ENCODE data around the gene BNIP5. TPM values are rescaled to one million over a fixed set of nuclear protein-coding genes. Genes with fewer than 3 reads are reported as not detected.

The BNIP5 gene
- total RNA-seq, 2 donors from 2014 or later = not detected

DNA sequence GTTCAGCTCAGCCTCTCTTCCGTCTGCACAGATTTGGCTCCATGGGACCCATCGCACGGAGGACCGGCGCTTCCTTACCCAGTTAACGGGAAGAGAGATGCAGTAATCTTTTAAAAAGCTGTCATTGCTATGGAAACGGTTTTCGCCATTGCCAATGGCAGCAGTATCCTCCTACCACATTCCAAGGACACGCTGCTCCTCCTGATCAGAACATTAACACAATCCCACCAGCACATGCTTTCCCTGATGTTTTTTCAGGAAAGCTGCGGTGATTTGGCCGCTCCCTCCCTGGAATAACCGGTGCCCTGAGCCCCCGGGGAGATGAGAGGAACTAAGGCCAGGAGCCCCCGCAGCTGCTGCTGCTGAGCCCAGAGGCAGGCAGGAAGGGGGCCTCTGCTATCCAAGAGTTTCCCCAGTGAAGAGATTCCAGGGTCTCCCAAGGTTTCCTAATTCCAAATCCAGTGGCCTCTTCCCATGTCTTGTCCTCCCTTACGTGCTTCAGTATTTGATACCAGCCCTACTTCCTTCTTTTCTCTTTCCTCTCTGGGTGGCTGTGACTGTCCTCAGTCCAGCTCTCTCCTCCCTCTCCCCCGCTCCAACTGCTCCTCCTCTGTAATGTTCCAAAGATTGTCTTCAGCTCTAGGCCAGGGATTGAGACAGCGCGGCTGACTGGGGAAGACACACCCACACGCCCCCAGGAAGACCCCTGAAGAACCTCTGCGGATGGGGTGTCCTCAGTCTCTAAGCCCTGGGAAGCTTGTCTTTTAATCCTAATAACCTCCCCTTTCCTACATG, 2.6 kb downstream of the BNIP5 start:
- TF ChIP-seq, protein P1, sequence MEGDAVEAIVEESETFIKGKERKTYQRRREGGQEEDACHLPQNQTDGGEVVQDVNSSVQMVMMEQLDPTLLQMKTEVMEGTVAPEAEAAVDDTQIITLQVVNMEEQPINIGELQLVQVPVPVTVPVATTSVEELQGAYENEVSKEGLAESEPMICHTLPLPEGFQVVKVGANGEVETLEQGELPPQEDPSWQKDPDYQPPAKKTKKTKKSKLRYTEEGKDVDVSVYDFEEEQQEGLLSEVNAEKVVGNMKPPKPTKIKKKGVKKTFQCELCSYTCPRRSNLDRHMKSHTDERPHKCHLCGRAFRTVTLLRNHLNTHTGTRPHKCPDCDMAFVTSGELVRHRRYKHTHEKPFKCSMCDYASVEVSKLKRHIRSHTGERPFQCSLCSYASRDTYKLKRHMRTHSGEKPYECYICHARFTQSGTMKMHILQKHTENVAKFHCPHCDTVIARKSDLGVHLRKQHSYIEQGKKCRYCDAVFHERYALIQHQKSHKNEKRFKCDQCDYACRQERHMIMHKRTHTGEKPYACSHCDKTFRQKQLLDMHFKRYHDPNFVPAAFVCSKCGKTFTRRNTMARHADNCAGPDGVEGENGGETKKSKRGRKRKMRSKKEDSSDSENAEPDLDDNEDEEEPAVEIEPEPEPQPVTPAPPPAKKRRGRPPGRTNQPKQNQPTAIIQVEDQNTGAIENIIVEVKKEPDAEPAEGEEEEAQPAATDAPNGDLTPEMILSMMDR (conservative IDR thresholded peaks at IDR 0.05) = no peak
- Histone ChIP-seq H3K4me3 (ENCODE audit: low read length) (no peak overlapping the region), H3K36me3 (ENCODE audit: control insufficient read depth, insufficient read depth, low read length) (no peaks in the 10 kb centered on the region), H3K9me3 (ENCODE audit: control insufficient read depth, low read length) (no peaks in the 10 kb centered on the region), H3K27me3 (ENCODE audit: control insufficient read depth, insufficient read depth, low read length, poor library complexity, severe bottlenecking) (peaks cover 14% of the 10 kb centered on the region), H3K27ac (ENCODE audit: low read depth, low read length) (no peak overlapping the region), H3K4me1 (ENCODE audit: control insufficient read depth, insufficient read depth, low read length) (no peaks in the 10 kb centered on the region), H3K9ac (ENCODE audit: extremely low read depth, low read length, poor library complexity, severe bottlenecking) (no peak overlapping the region)
- Mint-ChIP-seq H3K27me3 (ENCODE audit: insufficient read depth) (peaks cover 19% of the 10 kb centered on the region), H3K4me3 (no peak overlapping the region), H3K9me3 (no peaks in the 10 kb centered on the region), H3K4me1 (peaks cover 10% of the 10 kb centered on the region), H3K36me3 (ENCODE audit: low read depth) (no peaks in the 10 kb centered on the region), H3K27ac (no peak overlapping the region)
- peak; percentile 53 for DNase-seq
- WGBS, 2 experiments (ENCODE audit: insufficient coverage in 1 of 2, insufficient read length in 1 of 2) = 54 to 71% methylated on average over 10 to 20 of the region's 20 CpGs

DNA sequence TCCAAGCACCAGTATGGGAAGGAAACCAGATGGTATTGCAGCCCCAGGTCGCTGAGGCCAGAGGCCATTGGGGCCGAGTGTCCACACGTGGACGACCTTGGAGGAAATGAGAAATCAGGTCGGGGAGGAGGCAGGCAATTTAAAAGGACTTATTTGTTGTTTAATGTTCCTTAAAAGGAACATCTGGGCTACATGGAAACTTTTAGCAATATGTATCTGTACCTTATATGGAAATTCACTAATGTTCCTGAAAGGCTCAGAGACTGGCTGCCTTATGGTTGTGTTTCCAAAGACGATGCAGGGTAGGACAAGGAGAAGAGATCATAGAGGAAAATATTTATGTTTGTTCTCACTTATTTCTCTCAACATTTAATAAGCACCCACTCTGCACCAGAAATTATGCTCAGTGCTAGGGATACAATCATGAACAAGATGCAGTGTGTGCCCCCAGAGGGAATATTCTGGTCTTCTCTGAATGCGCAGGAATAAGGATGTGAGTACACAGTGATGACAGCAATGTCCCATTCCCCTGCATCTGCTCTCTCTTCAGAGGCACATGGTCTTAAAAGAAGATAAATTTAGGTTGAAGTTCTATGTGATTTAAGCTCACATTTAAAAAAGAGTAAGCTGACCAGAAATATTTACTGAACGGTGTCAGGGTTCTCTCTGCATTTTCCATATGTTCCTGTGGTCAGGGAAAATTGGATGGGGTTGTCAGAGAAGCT, 3.4 kb downstream of the BNIP5 start:
- peaks cover 10% of the 10 kb centered on the region for H3K4me1 Mint-ChIP-seq
- peaks cover 14% of the 10 kb centered on the region for H3K27me3 Mint-ChIP-seq (ENCODE audit: insufficient read depth)
- H3K9me3 Mint-ChIP-seq = no peaks in the 10 kb centered on the region
- Histone ChIP-seq H3K27me3 (ENCODE audit: control insufficient read depth, insufficient read depth, low read length, poor library complexity, severe bottlenecking) (peaks cover 10% of the 10 kb centered on the region), H3K9me3 (ENCODE audit: control insufficient read depth, low read length) (no peaks in the 10 kb centered on the region), H3K4me3 (ENCODE audit: low read length) (no peak overlapping the region), H3K36me3 (ENCODE audit: control insufficient read depth, insufficient read depth, low read length) (no peaks in the 10 kb centered on the region), H3K9ac (ENCODE audit: extremely low read depth, low read length, poor library complexity, severe bottlenecking) (no peak overlapping the region), H3K4me1 (ENCODE audit: control insufficient read depth, insufficient read depth, low read length) (no peaks in the 10 kb centered on the region), H3K27ac (ENCODE audit: low read depth, low read length) (no peak overlapping the region)
- no peak overlapping the region for H3K4me3 Mint-ChIP-seq
- WGBS, 2 experiments (ENCODE audit: insufficient coverage in 1 of 2, insufficient read length in 1 of 2) = 87 to 91% methylated on average over 7 to 8 of the region's 8 CpGs
- peak; percentile 13 for DNase-seq
- no peak overlapping the region for H3K27ac Mint-ChIP-seq
- TF ChIP-seq, protein P1 (conservative IDR thresholded peaks at IDR 0.05) = no peak
- H3K36me3 Mint-ChIP-seq (ENCODE audit: low read depth) = no peaks in the 10 kb centered on the region

DNA sequence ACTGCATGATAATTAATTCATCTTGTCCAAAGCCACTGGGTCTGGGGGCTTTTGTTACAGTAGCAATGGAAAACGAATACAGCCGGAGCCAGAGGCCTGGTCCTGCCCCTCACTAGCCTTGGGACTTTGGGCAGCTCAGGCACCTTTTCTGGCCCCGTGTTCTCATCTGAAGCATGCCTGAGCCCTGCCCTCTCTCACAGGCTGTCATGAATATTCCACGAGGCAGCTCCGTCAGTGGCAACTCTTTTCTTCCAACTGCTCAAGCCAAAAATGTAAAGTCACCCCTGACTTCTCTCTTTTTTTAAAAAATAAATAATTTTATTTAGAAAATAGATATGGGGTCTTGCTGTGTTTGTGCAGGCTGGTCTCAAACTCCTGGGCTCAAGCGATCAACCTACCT, 5.3 kb downstream of the BNIP5 start:
- H3K4me3 Mint-ChIP-seq = no peak overlapping the region
- H3K4me1 ChIP-seq (ENCODE audit: control insufficient read depth, insufficient read depth, low read length) = no peaks in the 10 kb centered on the region
- TF ChIP-seq, protein P1 (conservative IDR thresholded peaks at IDR 0.05) = no peak
- no peaks in the 10 kb centered on the region for H3K9me3 Mint-ChIP-seq
- H3K4me3 ChIP-seq (ENCODE audit: low read length) = no peak overlapping the region
- peaks cover 12% of the 10 kb centered on the region for H3K27me3 Mint-ChIP-seq (ENCODE audit: insufficient read depth)
- no peak overlapping the region for H3K27ac Mint-ChIP-seq
- H3K27me3 ChIP-seq (ENCODE audit: control insufficient read depth, insufficient read depth, low read length, poor library complexity, severe bottlenecking) = peaks cover 10% of the 10 kb centered on the region
- peaks cover 12% of the 10 kb centered on the region for H3K4me1 Mint-ChIP-seq
- H3K36me3 ChIP-seq (ENCODE audit: control insufficient read depth, insufficient read depth, low read length) = no peaks in the 10 kb centered on the region
- H3K36me3 Mint-ChIP-seq (ENCODE audit: low read depth) = no peaks in the 10 kb centered on the region
- peak; percentile 40 for DNase-seq
- no peaks in the 10 kb centered on the region for H3K9me3 ChIP-seq (ENCODE audit: control insufficient read depth, low read length)
- H3K9ac ChIP-seq (ENCODE audit: extremely low read depth, low read length, poor library complexity, severe bottlenecking) = no peak overlapping the region
- H3K27ac ChIP-seq (ENCODE audit: low read depth, low read length) = no peak overlapping the region
- WGBS, 2 experiments (ENCODE audit: insufficient coverage in 1 of 2, insufficient read length in 1 of 2) = 89 to 98% methylated on average over 5 to 6 of the region's 6 CpGs

All from endodermal cell (in vitro differentiated cells).